HEK293 (cell line): ENCODE data around the gene ADAMTS16.

ENCODE experiments used
- CTCF ChIA-PET: fragments of 350-600 bp; formaldehyde crosslinking; extraction: SDS; loops from one replicate; lab custom pipeline; 2021; ENCODE audit warnings: antibody characterized with exemption; lab: Yijun Ruan, JAX
- POLR2A ChIA-PET: fragments of 300-600 bp; formaldehyde crosslinking; extraction: SDS; loops from one replicate; lab custom pipeline; 2020; ENCODE audit warnings: antibody characterized with exemption, inconsistent platforms; lab: Yijun Ruan, JAX
- H3K27ac ChIP-seq: fragments of 200-500 bp; sonication (Bioruptor generic); 2 replicates; pipeline ENCODE4 v1.5.1; 2014; ENCODE audit warnings: low read depth, low read length, control low read depth, inconsistent platforms; ENCODE audit errors: extremely low read depth
- H3K36me3 ChIP-seq, 2 experiments: fragments of 200-500 bp in 1 of 2; sonication (Bioruptor generic) in 1 of 2; 1 replicate in 1 of 2; 2 replicates in 1 of 2; pipeline ENCODE4 v1.5.1; 2014 to 2017; ENCODE audit warnings: inconsistent platforms in 2 of 2, low read length in 2 of 2; ENCODE audit not compliant: control insufficient read depth in 2 of 2, insufficient read depth in 1 of 2
- H3K4me1 ChIP-seq: fragments of 200-500 bp; sonication (Bioruptor generic); 2 replicates; pipeline ENCODE4 v1.5.1; 2014; ENCODE audit warnings: mild to moderate bottlenecking, low read length, inconsistent platforms; ENCODE audit not compliant: control insufficient read depth, insufficient read depth
- H3K4me3 ChIP-seq: 2 replicates; pipeline ENCODE4 v1.5.1; 2011; ENCODE audit warnings: low read depth, mild to moderate bottlenecking, control low read depth, low read length, moderate library complexity
- H3K9me3 ChIP-seq: fragments of 200-500 bp; sonication (Bioruptor generic); 2 replicates; pipeline ENCODE4 v1.5.1; 2014; ENCODE audit warnings: low read depth, low read length, inconsistent platforms; ENCODE audit not compliant: control insufficient read depth, insufficient read depth
- ATF2 ChIP-seq: fragments of 450-650 bp; formaldehyde crosslinking; IDR thresholded peaks from 2 replicates; pipeline ENCODE4 v1.5.1; 2016; ENCODE audit warnings: missing biosample characterization, missing genetic modification characterization, low read depth
- FEZF1 ChIP-seq: fragments of 450-650 bp; formaldehyde crosslinking; IDR thresholded peaks from 2 replicates; pipeline ENCODE4 v1.5.1; 2016; ENCODE audit warnings: missing biosample characterization, missing genetic modification characterization
- KLF1 ChIP-seq: fragments of 450-650 bp; formaldehyde crosslinking; IDR thresholded peaks from 2 replicates; pipeline ENCODE4 v1.5.1; 2016; ENCODE audit warnings: missing biosample characterization, missing genetic modification characterization
- KLF10 ChIP-seq: fragments of 450-650 bp; IDR thresholded peaks from 2 replicates; pipeline ENCODE4 v1.5.1; 2018; ENCODE audit warnings: missing biosample characterization, mild to moderate bottlenecking, missing genetic modification characterization
- KLF8 ChIP-seq: fragments of 450-650 bp; formaldehyde crosslinking; IDR thresholded peaks from 2 replicates; pipeline ENCODE4 v1.5.1; 2016; ENCODE audit warnings: missing biosample characterization, missing genetic modification characterization
- MEIS1 ChIP-seq: sonication (generic); formaldehyde crosslinking; IDR thresholded peaks from 2 replicates; pipeline ENCODE4 v1.8.1; 2022; ENCODE audit warnings: missing genetic modification reagents, mild to moderate bottlenecking, borderline replicate concordance
- OSR2 ChIP-seq: fragments of 450-650 bp; formaldehyde crosslinking; IDR thresholded peaks from 2 replicates; pipeline ENCODE4 v1.5.1; 2016; ENCODE audit warnings: missing biosample characterization, missing genetic modification characterization
- SCRT2 ChIP-seq: fragments of 450-650 bp; formaldehyde crosslinking; IDR thresholded peaks from 2 replicates; pipeline ENCODE4 v1.5.1; 2016; ENCODE audit warnings: missing biosample characterization, missing genetic modification characterization
- SP3 ChIP-seq: fragments of 450-650 bp; formaldehyde crosslinking; IDR thresholded peaks from 2 replicates; pipeline ENCODE4 v1.5.1; 2016; ENCODE audit warnings: missing biosample characterization, missing genetic modification characterization
- WT1 ChIP-seq: fragments of 450-650 bp; formaldehyde crosslinking; IDR thresholded peaks from 2 replicates; pipeline ENCODE4 v1.5.1; 2016; ENCODE audit warnings: missing biosample characterization, missing genetic modification characterization
- ZBTB1 ChIP-seq: fragments of 450-650 bp; formaldehyde crosslinking; IDR thresholded peaks from 2 replicates; pipeline ENCODE4 v1.5.1; 2016; ENCODE audit warnings: missing biosample characterization, missing genetic modification characterization
- ZFP41 ChIP-seq: fragments of 450-650 bp; formaldehyde crosslinking; IDR thresholded peaks from 2 replicates; pipeline ENCODE4 v1.5.1; 2016; ENCODE audit warnings: missing biosample characterization, missing genetic modification characterization, borderline replicate concordance
- ZNF114 ChIP-seq: fragments of 450-650 bp; formaldehyde crosslinking; IDR thresholded peaks from 2 replicates; pipeline ENCODE4 v1.5.0; 2017; ENCODE audit warnings: missing biosample characterization, missing genetic modification characterization
- ZNF214 ChIP-seq: fragments of 450-650 bp; formaldehyde crosslinking; IDR thresholded peaks from 2 replicates; pipeline ENCODE4 v1.5.1; 2017; ENCODE audit warnings: missing biosample characterization, mild to moderate bottlenecking, missing genetic modification characterization, borderline replicate concordance
- ZNF335 ChIP-seq: fragments of 450-650 bp; formaldehyde crosslinking; conservative IDR thresholded peaks from 2 replicates; pipeline ENCODE4 v1.5.1; 2016; ENCODE audit warnings: missing biosample characterization, missing genetic modification characterization
- ZNF426 ChIP-seq: fragments of 450-650 bp; formaldehyde crosslinking; IDR thresholded peaks from 2 replicates; pipeline ENCODE4 v1.5.1; 2017; ENCODE audit warnings: missing biosample characterization, missing genetic modification characterization, mild to moderate bottlenecking, inconsistent platforms, moderate library complexity
- ZNF473 ChIP-seq: fragments of 450-650 bp; formaldehyde crosslinking; IDR thresholded peaks from 2 replicates; pipeline ENCODE4 v1.5.1; 2017; ENCODE audit warnings: missing biosample characterization, missing genetic modification characterization
- ZNF529 ChIP-seq: fragments of 450-650 bp; formaldehyde crosslinking; IDR thresholded peaks from 2 replicates; pipeline ENCODE4 v1.5.1; 2017; ENCODE audit warnings: missing genetic modification characterization, missing biosample characterization; ENCODE audit not compliant: insufficient replicate concordance
- ZNF585B ChIP-seq: fragments of 450-650 bp; formaldehyde crosslinking; IDR thresholded peaks from 2 replicates; pipeline ENCODE4 v1.5.1; 2016; ENCODE audit warnings: missing biosample characterization, missing genetic modification characterization
- ZNF623 ChIP-seq: fragments of 450-650 bp; formaldehyde crosslinking; IDR thresholded peaks from 2 replicates; pipeline ENCODE4 v1.5.1; 2016; ENCODE audit warnings: missing biosample characterization, missing genetic modification characterization
- ZNF704 ChIP-seq: fragments of 450-650 bp; formaldehyde crosslinking; IDR thresholded peaks from 2 replicates; pipeline ENCODE4 v1.5.1; 2016; ENCODE audit warnings: missing biosample characterization, missing genetic modification characterization
- ZNF785 ChIP-seq: fragments of 450-650 bp; formaldehyde crosslinking; IDR thresholded peaks from 2 replicates; pipeline ENCODE4 v1.5.1; 2016; ENCODE audit warnings: missing biosample characterization, missing genetic modification characterization
- ZNF843 ChIP-seq: fragments of 450-650 bp; formaldehyde crosslinking; IDR thresholded peaks from 2 replicates; pipeline ENCODE4 v1.5.1; 2016; ENCODE audit warnings: missing biosample characterization, missing genetic modification characterization
- TF ChIP-seq, protein P1 (sequence below): fragments of 450-650 bp; formaldehyde crosslinking; IDR thresholded peaks from 2 replicates; pipeline ENCODE4 v1.5.1; 2016; ENCODE audit warnings: missing biosample characterization, missing genetic modification characterization, borderline replicate concordance
- TF ChIP-seq, protein P2 (sequence below): fragments of 450-650 bp; formaldehyde crosslinking; IDR thresholded peaks from 2 replicates; pipeline ENCODE4 v1.5.1; 2017; ENCODE audit warnings: missing biosample characterization, missing genetic modification characterization
- TF ChIP-seq, protein P3 (sequence below): fragments of 450-650 bp; IDR thresholded peaks from 2 replicates; pipeline ENCODE4 v1.5.1; 2018; ENCODE audit warnings: missing biosample characterization, missing genetic modification characterization

ADAMTS16 gene

GRCh38 chr5:5159282-5160103, 19.4 kb downstream of the ADAMTS16 start (continued):
- TF ChIP-seq ZNF843 (tag by site-specific recombination) (peak; percentile 65), FEZF1 (no peak), ATF2 (tag by site-specific recombination) (0 out of 2 replicates have a peak, but pooled peaks have one; percentile 3), ZNF426 (no peak), KLF8 (tag by site-specific recombination) (peak; percentile 70), KLF1 (tag by site-specific recombination) (no peak), OSR2 (tag by site-specific recombination) (0 out of 2 replicates have a peak, but pooled peaks have one; percentile 21), ZNF335 (tag by site-specific recombination) (no peak), MEIS1 (CRISPR knock-in tag) (0 out of 2 replicates have a peak, but pooled peaks have one; percentile 42), SP3 (no peak), WT1 (tag by site-specific recombination) (no peak)
- TF ChIP-seq, protein P1, sequence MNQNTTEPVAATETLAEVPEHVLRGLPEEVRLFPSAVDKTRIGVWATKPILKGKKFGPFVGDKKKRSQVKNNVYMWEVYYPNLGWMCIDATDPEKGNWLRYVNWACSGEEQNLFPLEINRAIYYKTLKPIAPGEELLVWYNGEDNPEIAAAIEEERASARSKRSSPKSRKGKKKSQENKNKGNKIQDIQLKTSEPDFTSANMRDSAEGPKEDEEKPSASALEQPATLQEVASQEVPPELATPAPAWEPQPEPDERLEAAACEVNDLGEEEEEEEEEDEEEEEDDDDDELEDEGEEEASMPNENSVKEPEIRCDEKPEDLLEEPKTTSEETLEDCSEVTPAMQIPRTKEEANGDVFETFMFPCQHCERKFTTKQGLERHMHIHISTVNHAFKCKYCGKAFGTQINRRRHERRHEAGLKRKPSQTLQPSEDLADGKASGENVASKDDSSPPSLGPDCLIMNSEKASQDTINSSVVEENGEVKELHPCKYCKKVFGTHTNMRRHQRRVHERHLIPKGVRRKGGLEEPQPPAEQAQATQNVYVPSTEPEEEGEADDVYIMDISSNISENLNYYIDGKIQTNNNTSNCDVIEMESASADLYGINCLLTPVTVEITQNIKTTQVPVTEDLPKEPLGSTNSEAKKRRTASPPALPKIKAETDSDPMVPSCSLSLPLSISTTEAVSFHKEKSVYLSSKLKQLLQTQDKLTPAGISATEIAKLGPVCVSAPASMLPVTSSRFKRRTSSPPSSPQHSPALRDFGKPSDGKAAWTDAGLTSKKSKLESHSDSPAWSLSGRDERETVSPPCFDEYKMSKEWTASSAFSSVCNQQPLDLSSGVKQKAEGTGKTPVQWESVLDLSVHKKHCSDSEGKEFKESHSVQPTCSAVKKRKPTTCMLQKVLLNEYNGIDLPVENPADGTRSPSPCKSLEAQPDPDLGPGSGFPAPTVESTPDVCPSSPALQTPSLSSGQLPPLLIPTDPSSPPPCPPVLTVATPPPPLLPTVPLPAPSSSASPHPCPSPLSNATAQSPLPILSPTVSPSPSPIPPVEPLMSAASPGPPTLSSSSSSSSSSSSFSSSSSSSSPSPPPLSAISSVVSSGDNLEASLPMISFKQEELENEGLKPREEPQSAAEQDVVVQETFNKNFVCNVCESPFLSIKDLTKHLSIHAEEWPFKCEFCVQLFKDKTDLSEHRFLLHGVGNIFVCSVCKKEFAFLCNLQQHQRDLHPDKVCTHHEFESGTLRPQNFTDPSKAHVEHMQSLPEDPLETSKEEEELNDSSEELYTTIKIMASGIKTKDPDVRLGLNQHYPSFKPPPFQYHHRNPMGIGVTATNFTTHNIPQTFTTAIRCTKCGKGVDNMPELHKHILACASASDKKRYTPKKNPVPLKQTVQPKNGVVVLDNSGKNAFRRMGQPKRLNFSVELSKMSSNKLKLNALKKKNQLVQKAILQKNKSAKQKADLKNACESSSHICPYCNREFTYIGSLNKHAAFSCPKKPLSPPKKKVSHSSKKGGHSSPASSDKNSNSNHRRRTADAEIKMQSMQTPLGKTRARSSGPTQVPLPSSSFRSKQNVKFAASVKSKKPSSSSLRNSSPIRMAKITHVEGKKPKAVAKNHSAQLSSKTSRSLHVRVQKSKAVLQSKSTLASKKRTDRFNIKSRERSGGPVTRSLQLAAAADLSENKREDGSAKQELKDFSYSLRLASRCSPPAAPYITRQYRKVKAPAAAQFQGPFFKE: no peak

DNA sequence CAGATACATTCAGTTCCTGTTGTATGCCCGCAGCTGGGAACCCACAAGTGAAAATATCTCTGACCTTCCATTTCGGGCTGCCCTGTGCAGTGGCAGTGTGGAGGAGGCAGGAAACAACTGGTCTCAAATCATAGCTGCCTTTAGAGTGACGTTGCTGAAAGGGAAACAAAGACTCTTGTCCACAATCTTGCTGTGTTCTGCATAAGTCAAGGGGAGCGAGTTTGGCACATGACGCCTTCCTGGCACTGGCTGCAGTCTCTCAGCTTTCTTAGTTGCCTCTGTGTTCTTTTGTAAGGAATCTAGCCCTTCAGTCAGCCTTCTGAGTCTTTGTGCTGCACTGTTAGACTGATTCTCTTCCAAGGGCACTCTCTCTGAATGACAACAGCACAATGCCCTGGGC, 24.0 kb downstream of the ADAMTS16 start:
- Histone ChIP-seq H3K36me3 (no peaks in the 10 kb centered on the region), H3K4me1 (peaks cover 12% of the 10 kb centered on the region), H3K4me3 (no peak overlapping the region), H3K27ac (no peak overlapping the region), H3K9me3 (no peaks in the 10 kb centered on the region)
- CTCF ChIA-PET: interaction anchor here (0.5 to 1.1 kb wide), 2 partner anchors 13 to 253 kb away, joined by 3 to 4 read pairs; no protein-coding TSS in a partner anchor
- POLR2A ChIA-PET: no interaction called here
- TF ChIP-seq, protein P2, sequence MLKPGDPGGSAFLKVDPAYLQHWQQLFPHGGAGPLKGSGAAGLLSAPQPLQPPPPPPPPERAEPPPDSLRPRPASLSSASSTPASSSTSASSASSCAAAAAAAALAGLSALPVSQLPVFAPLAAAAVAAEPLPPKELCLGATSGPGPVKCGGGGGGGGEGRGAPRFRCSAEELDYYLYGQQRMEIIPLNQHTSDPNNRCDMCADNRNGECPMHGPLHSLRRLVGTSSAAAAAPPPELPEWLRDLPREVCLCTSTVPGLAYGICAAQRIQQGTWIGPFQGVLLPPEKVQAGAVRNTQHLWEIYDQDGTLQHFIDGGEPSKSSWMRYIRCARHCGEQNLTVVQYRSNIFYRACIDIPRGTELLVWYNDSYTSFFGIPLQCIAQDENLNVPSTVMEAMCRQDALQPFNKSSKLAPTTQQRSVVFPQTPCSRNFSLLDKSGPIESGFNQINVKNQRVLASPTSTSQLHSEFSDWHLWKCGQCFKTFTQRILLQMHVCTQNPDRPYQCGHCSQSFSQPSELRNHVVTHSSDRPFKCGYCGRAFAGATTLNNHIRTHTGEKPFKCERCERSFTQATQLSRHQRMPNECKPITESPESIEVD: no peak
- TF ChIP-seq, protein P3, sequence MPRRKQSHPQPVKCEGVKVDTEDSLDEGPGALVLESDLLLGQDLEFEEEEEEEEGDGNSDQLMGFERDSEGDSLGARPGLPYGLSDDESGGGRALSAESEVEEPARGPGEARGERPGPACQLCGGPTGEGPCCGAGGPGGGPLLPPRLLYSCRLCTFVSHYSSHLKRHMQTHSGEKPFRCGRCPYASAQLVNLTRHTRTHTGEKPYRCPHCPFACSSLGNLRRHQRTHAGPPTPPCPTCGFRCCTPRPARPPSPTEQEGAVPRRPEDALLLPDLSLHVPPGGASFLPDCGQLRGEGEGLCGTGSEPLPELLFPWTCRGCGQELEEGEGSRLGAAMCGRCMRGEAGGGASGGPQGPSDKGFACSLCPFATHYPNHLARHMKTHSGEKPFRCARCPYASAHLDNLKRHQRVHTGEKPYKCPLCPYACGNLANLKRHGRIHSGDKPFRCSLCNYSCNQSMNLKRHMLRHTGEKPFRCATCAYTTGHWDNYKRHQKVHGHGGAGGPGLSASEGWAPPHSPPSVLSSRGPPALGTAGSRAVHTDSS (tag by site-specific recombination): no peak
- TF ChIP-seq KLF10 (tag by site-specific recombination): no peak
- TF ChIP-seq ZNF214 (tag by site-specific recombination): no peak
- TF ChIP-seq ZBTB1 (tag by site-specific recombination): no peak
- no peak for TF ChIP-seq ZFP41 (tag by site-specific recombination)
- TF ChIP-seq ZNF529 (tag by site-specific recombination): no peak
- no peak for TF ChIP-seq ZNF585B (tag by site-specific recombination)
- TF ChIP-seq SCRT2 (tag by site-specific recombination): no peak
- TF ChIP-seq ZNF114 (tag by site-specific recombination): no peak
- no peak for TF ChIP-seq ZNF473 (tag by site-specific recombination)
- TF ChIP-seq ZNF623 (tag by site-specific recombination): no peak
- no peak for TF ChIP-seq ZNF785 (tag by site-specific recombination)
- TF ChIP-seq ZNF704: no peak
